ENCODE measurements around the gene GLB1L. TPM values are rescaled to one million over a fixed set of nuclear protein-coding genes. Genes with fewer than 3 reads are reported as not detected.
A peak's percentile ranks its signal among the peaks of the same experiment; 100 is the strongest.

Gene GLB1L
- total RNA-seq, 2 experiments from 2014 or later, result 1.2 to 2.8 TPM

DNA sequence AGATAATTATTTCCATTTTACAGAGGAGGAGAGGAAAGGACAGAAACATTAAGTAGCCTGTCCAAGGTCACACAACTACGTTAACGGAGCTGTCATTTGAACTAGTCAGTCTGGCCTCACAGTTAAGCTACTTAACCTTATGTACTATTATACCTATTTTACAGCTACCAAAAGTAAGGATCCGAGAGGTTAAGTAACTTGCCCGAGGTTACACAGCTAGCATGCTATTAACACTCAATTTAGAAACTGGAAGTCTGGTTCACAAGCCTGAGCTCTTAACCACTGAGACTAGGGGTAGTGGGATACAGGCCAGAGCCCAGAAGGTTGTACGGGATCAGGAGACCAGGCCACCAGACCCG is 476 bp downstream of the GLB1L start:
- Mint-ChIP-seq H3K36me3 (ENCODE audit: low read depth) (peaks cover 30% of the 10 kb centered on the region), H3K27me3 (no peaks in the 10 kb centered on the region), H3K9me3 (no peaks in the 10 kb centered on the region), H3K4me1 (ENCODE audit: low read depth) (peaks cover 56% of the 10 kb centered on the region), H3K27ac (peak overlapping the region; percentile 99), H3K4me3 (peak overlapping the region; percentile 98)
- ATAC-seq (no peak), DNase-seq (no peak)
- no peak for TF ChIP-seq CTCF (IDR thresholded peaks at IDR 0.05)
- ChIA-PET CTCF (interaction anchor here (0.8 to 3.0 kb wide), 13 partner anchors 9 to 85 kb away, joined by 3 to 24 read pairs (median 4); partner anchors contain the start of genes ABCB6, ANKZF1, ATG9A and DNAJB2), POLR2A (interaction anchor here (0.7 to 19.2 kb wide), 12 partner anchors 8 to 74 kb away, joined by 3 to 239 read pairs (median 6); partner anchors contain the start of genes ABCB6, ANKZF1, ATG9A and TUBA4A)
- intact Hi-C loops (cut with micrococcal nuclease), result loop anchor here (5.0 kb wide), 1 partner anchor 53 kb away; no protein-coding TSS in a partner anchor

GRCh38 chr2:219243291-219243761 is 1.9 kb downstream of the GLB1L start:
- ChIA-PET CTCF (interaction anchor here (3.0 kb wide), 1 partner anchor 12 kb away, joined by 10 read pairs; no protein-coding TSS in a partner anchor), POLR2A (interaction anchor here (1.3 to 19.2 kb wide), 3 partner anchors 11 to 24 kb away, joined by 6 to 239 read pairs (median 35); partner anchors contain the start of genes ABCB6, ANKZF1, ATG9A and TUBA4A)
- no peak for ATAC-seq
- intact Hi-C loops (cut with micrococcal nuclease), result no loop called here
- no peak for DNase-seq
- Mint-ChIP-seq H3K27me3 (no peaks in the 10 kb centered on the region), H3K4me3 (peak overlapping the region; percentile 66), H3K9me3 (no peaks in the 10 kb centered on the region), H3K36me3 (ENCODE audit: low read depth) (peaks cover 21% of the 10 kb centered on the region), H3K27ac (peak overlapping the region; percentile 32), H3K4me1 (ENCODE audit: low read depth) (peaks cover 42% of the 10 kb centered on the region)
- TF ChIP-seq CTCF (IDR thresholded peaks at IDR 0.05), result no peak

DNA sequence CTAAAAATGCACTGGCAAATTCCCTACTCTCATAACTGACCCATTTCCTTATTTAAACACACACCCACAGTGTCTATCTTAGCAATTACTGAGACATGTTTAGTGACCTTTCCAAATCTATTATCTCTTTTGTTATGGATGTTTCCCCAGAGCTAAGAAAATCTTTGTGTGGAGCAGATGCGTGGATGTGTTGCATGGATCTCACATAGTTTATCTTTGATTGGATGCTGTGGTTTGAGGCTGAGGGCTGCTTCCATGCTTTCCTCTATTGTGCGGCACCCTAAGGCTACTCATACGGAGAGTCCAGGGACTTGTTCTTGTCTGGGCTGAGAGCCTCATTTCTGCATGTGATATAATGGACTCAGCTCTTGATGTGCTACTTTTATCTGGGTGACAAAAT is 10.9 kb downstream of the GLB1L start:
- Mint-ChIP-seq H3K36me3 (ENCODE audit: low read depth) (peaks cover 76% of the 10 kb centered on the region), H3K9me3 (no peaks in the 10 kb centered on the region), H3K4me3 (no peak overlapping the region), H3K27me3 (no peaks in the 10 kb centered on the region), H3K27ac (no peak overlapping the region), H3K4me1 (ENCODE audit: low read depth) (peaks cover 19% of the 10 kb centered on the region)
- no peak for DNase-seq
- TF ChIP-seq CTCF (IDR thresholded peaks at IDR 0.05), result no peak
- intact Hi-C loops (cut with micrococcal nuclease), result no loop called here
- ChIA-PET POLR2A (interaction anchor here (1.3 to 9.9 kb wide), 2 partner anchors 12 to 15 kb away, joined by 6 to 239 read pairs; partner anchors contain the start of genes ABCB6, GLB1L, STK16 and TUBA4A), CTCF (interaction anchor here (0.6 to 1.1 kb wide), 2 partner anchors 45 to 161 kb away, joined by 3 read pairs; partner anchors contain the start of gene DNAJB2)
- ATAC-seq, result no peak

DNA sequence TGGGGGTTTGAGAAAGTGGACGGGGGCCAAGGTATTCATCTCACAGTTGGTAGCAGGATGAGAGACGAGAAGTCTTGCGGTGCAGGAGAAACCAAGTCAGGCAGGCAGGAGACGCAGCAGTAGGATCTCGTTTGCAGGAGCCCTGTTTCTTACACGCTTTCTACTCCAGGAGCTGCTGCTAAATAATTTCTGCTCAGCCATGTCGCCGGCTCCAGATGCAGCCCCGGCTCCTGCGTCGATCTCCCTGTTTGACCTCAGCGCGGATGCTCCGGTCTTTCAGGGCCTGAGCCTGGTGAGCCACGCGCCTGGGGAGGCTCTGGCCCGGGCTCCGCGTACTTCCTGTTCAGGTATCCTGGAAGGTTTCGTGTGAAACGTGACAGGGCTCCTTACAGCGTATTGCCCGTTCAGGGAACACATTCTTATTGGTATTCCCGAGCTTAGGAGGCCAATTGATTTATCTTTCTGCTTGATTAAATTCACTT is 15.1 kb downstream of the GLB1L start:
- peak overlapping the region; percentile 97 for H3K27ac Mint-ChIP-seq
- H3K36me3 Mint-ChIP-seq (ENCODE audit: low read depth), result peaks cover 73% of the 10 kb centered on the region
- CTCF ChIA-PET, result interaction anchor here (0.8 to 3.0 kb wide), 16 partner anchors 9 to 250 kb away, joined by 3 to 15 read pairs (median 5); partner anchors contain the start of genes ABCB6, CNPPD1, DNAJB2 and GLB1L
- H3K4me1 Mint-ChIP-seq (ENCODE audit: low read depth), result peaks cover 39% of the 10 kb centered on the region
- no peaks in the 10 kb centered on the region for H3K9me3 Mint-ChIP-seq
- DNase-seq, result peak; percentile 71
- no peaks in the 10 kb centered on the region for H3K27me3 Mint-ChIP-seq
- intact Hi-C loops (cut with micrococcal nuclease), result no loop called here
- H3K4me3 Mint-ChIP-seq, result peak overlapping the region; percentile 95
- POLR2A ChIA-PET, result interaction anchor here (1.0 to 9.9 kb wide), 14 partner anchors 11 to 571 kb away, joined by 3 to 239 read pairs (median 6); partner anchors contain the start of genes ABCB6, BCS1L, CNPPD1 and DNAJB2
- ATAC-seq, result peak; percentile 14
- TF ChIP-seq CTCF (IDR thresholded peaks at IDR 0.05), result no peak

All from activated CD8-positive, alpha-beta T cell treated with anti-CD3 and anti-CD28 coated beads for 36 hours (primary cell).